ENCODE measurements around the gene BEAN1.

The BEAN1 gene

DNA sequence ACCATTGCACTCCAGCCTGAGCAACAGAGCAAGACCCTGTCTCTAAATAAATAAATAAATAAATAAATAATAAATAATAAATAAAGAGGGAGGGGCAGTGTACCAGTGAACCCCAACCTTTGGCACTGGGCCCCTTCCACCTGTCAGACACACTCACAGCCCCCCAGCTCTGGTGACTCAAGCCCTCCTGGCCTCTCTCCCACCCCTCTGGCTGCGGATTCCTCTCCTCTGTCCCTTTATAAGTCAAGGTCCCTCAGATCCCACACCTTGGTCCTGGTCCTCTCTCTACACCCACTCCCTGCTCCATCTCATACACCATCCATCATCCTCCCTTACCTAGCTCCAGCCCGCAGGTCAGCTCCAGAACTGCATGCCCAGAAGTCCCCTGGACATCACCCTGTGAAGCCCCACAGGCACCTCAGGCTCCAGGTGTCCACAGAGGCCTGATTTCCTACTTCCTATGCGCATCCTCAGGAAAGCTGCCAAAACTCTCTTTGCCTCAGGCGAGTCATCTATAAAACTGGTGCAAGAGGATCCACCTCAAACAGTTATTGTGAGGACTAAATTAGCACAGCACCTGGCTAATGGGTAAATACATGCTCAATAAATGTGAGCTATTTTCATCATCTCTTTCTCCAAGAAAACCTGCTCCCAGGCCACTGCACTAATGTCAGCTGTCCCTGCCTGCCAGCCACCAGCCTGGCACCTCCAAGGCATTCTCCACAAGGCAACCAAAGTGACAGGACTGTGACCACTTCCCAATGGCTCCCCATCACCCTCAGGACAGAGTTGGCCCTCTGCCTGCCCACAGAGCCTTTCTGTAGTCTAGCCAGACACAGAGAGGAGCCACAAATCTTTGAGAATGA lies 46.8 kb downstream of the BEAN1 start:
- 0 out of 2 replicates have a peak, but pooled peaks cover under 1% of the 10 kb centered on the region for H3K4me1 ChIP-seq (ENCODE audit: insufficient read depth, low read length)
- no peaks in the 10 kb centered on the region for H3K36me3 ChIP-seq (ENCODE audit: insufficient read depth, low read length)
- no peaks in the 10 kb centered on the region for H3K27me3 ChIP-seq (ENCODE audit: insufficient read depth, low read length)
- H3K4me3 ChIP-seq (ENCODE audit: low read length), result no peak overlapping the region
- no peak overlapping the region for H3K27ac ChIP-seq (ENCODE audit: low read depth, low read length)
- WGBS, result 89% methylated on average over 4 of the region's 4 CpGs
- no peaks in the 10 kb centered on the region for H3K9me3 ChIP-seq (ENCODE audit: insufficient read depth, low read depth, low read length)
- H3K9ac ChIP-seq (ENCODE audit: low read depth, low read length), result no peak overlapping the region

DNA sequence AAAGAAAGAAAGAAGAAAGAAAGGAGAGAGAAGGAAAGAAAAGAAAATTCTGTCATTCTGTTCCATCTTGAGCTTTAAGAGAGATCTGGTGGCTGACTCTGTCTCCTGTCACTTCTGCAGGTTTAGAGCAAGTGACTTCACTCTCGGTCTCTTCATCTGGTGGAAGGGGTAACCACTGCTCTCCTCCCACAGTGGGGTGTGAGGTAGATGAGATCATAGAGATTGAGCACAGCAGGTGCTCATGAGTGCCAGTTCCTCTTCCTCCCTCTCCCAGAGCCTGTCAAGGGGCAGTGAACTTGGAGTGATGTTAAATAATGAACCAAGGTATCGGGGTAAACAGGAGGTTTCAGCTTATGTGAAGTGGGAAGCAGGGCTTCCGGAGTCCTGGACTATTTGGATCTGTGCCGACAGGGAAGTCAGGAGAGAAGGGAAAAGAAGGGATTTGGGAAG lies 47.7 kb downstream of the BEAN1 start:
- Histone ChIP-seq H3K4me1 (ENCODE audit: insufficient read depth, low read length) (0 out of 2 replicates have a peak, but pooled peaks cover 2% of the 10 kb centered on the region), H3K36me3 (ENCODE audit: insufficient read depth, low read length) (no peaks in the 10 kb centered on the region), H3K27me3 (ENCODE audit: insufficient read depth, low read length) (no peaks in the 10 kb centered on the region), H3K4me3 (ENCODE audit: low read length) (no peak overlapping the region), H3K9ac (ENCODE audit: low read depth, low read length) (no peak overlapping the region), H3K9me3 (ENCODE audit: insufficient read depth, low read depth, low read length) (no peaks in the 10 kb centered on the region), H3K27ac (ENCODE audit: low read depth, low read length) (no peak overlapping the region)
- 48% methylated on average over 4 of the region's 4 CpGs for WGBS

GRCh38 chr16:66475232-66475631 lies 48.1 kb downstream of the BEAN1 start:
- H3K27me3 ChIP-seq (ENCODE audit: insufficient read depth, low read length), result no peaks in the 10 kb centered on the region
- no peak overlapping the region for H3K9ac ChIP-seq (ENCODE audit: low read depth, low read length)
- WGBS, result 82% methylated on average over 2 of the region's 2 CpGs
- H3K9me3 ChIP-seq (ENCODE audit: insufficient read depth, low read depth, low read length), result no peaks in the 10 kb centered on the region
- H3K4me3 ChIP-seq (ENCODE audit: low read length), result no peak overlapping the region
- H3K36me3 ChIP-seq (ENCODE audit: insufficient read depth, low read length), result no peaks in the 10 kb centered on the region
- 0 out of 2 replicates have a peak, but pooled peaks cover 2% of the 10 kb centered on the region for H3K4me1 ChIP-seq (ENCODE audit: insufficient read depth, low read length)
- H3K27ac ChIP-seq (ENCODE audit: low read depth, low read length), result no peak overlapping the region

GRCh38 chr16:66476328-66477027 lies 49.4 kb downstream of the BEAN1 start:
- 0 out of 2 replicates have a peak, but pooled peaks cover 2% of the 10 kb centered on the region for H3K4me1 ChIP-seq (ENCODE audit: insufficient read depth, low read length)
- H3K9ac ChIP-seq (ENCODE audit: low read depth, low read length), result no peak overlapping the region
- H3K27ac ChIP-seq (ENCODE audit: low read depth, low read length), result no peak overlapping the region
- H3K27me3 ChIP-seq (ENCODE audit: insufficient read depth, low read length), result no peaks in the 10 kb centered on the region
- no peaks in the 10 kb centered on the region for H3K9me3 ChIP-seq (ENCODE audit: insufficient read depth, low read depth, low read length)
- no peaks in the 10 kb centered on the region for H3K36me3 ChIP-seq (ENCODE audit: insufficient read depth, low read length)
- 75% methylated on average over 8 of the region's 8 CpGs for WGBS
- H3K4me3 ChIP-seq (ENCODE audit: low read length), result no peak overlapping the region

DNA sequence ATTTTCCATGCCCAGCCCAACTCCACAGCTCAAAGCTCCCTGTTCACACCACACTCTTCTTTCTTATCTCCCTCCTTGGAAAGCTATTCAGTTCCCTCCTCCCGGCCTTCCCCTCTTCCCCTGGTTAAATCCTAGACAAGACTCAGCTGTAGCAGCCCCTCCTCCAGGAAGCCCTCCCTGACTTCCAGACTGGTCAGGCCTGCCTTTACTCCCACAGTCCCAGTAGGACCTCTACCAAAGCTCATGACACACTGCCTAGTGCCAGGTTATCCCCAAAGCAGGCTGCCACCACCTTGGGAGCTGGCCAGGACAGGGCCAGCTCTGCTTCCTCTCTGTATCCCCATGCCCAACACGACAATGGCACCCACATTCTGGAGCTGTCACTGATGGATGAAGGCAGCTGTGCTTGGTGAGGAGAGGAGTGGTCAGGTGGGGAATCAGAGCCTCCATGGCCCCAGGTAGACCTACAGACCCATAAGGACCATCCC lies 50.0 kb downstream of the BEAN1 start:
- 60% methylated on average over 2 of the region's 2 CpGs for WGBS
- Histone ChIP-seq H3K4me1 (ENCODE audit: insufficient read depth, low read length) (0 out of 2 replicates have a peak, but pooled peaks cover 2% of the 10 kb centered on the region), H3K9me3 (ENCODE audit: insufficient read depth, low read depth, low read length) (no peaks in the 10 kb centered on the region), H3K9ac (ENCODE audit: low read depth, low read length) (no peak overlapping the region), H3K27ac (ENCODE audit: low read depth, low read length) (no peak overlapping the region), H3K36me3 (ENCODE audit: insufficient read depth, low read length) (no peaks in the 10 kb centered on the region), H3K4me3 (ENCODE audit: low read length) (no peak overlapping the region), H3K27me3 (ENCODE audit: insufficient read depth, low read length) (no peaks in the 10 kb centered on the region)

DNA sequence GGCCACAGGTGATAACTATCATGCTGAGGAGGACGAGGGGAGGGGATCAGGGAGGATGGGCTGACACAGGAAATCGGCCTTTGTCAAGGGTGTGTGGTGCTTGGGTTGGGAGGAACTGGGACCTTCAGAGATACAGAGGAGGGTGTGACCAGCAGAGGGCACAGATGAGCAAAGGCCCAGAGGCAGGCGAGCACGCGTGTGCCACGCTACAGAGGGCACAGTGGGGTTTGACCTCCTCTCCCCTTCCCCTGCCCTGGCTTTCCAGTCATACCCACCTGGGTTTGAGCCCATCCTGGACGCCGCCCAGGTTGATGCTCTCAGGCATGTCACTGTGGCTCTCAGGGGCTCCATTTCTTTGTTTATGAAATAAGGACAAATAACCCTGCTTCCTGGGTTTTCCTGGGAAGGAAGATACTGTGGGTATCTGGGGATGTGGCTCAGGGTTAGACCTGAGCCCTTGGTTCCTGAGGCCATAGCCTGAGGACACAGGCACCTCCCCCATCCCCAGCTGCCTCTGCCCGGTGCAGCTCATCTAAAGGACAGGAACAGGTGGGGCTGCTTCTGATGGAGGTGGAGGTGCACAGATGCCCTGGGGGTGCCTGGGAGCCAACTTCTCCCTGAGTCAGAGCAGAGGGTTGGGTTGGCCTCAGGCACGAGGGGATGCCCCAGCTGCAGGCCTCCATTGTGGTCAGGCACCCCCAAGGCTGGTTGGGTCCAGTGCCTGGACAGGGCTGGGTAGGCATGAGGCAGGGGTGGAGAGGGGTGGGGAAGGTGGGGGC lies 51.8 kb downstream of the BEAN1 start:
- H3K9ac ChIP-seq (ENCODE audit: low read depth, low read length), result no peak overlapping the region
- H3K27me3 ChIP-seq (ENCODE audit: insufficient read depth, low read length), result no peaks in the 10 kb centered on the region
- H3K4me1 ChIP-seq (ENCODE audit: insufficient read depth, low read length), result 0 out of 2 replicates have a peak, but pooled peaks cover 2% of the 10 kb centered on the region
- no peak overlapping the region for H3K27ac ChIP-seq (ENCODE audit: low read depth, low read length)
- no peaks in the 10 kb centered on the region for H3K9me3 ChIP-seq (ENCODE audit: insufficient read depth, low read depth, low read length)
- H3K4me3 ChIP-seq (ENCODE audit: low read length), result no peak overlapping the region
- H3K36me3 ChIP-seq (ENCODE audit: insufficient read depth, low read length), result no peaks in the 10 kb centered on the region
- WGBS, result 48% methylated on average over 10 of the region's 10 CpGs

DNA sequence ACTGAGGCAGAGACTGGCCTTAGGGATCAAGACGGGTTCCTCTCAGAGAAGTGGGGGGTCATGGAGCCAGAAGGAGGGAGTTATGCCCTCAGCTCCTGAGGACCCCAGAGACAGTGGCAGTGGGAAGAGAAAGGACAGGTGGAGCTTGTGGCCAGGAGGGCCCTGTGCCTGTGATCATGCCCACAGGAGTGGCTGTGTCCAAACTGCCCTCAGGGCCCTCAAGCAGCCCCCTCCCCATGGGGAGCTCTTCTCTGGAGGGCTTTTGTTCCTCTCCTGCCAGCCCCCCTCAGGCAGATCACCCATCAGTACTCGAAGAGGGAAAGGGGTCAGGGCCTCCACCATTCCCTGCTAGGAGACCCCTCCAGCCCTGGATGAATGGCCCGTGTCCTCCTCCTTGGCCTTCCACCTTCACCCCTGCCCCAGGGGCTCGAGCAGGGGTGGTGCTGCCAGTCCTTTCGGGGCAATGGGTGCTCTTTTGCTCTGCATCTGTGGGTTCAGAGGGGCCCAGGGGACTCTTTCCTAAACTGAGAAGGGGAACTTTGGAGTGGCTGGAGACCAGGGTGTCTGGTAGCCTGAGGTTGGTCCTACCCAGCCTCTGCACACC lies 52.7 kb downstream of the BEAN1 start:
- 0 out of 2 replicates have a peak, but pooled peaks cover 2% of the 10 kb centered on the region for H3K4me1 ChIP-seq (ENCODE audit: insufficient read depth, low read length)
- no peak overlapping the region for H3K9ac ChIP-seq (ENCODE audit: low read depth, low read length)
- WGBS, result 88% methylated on average over 5 of the region's 5 CpGs

DNA sequence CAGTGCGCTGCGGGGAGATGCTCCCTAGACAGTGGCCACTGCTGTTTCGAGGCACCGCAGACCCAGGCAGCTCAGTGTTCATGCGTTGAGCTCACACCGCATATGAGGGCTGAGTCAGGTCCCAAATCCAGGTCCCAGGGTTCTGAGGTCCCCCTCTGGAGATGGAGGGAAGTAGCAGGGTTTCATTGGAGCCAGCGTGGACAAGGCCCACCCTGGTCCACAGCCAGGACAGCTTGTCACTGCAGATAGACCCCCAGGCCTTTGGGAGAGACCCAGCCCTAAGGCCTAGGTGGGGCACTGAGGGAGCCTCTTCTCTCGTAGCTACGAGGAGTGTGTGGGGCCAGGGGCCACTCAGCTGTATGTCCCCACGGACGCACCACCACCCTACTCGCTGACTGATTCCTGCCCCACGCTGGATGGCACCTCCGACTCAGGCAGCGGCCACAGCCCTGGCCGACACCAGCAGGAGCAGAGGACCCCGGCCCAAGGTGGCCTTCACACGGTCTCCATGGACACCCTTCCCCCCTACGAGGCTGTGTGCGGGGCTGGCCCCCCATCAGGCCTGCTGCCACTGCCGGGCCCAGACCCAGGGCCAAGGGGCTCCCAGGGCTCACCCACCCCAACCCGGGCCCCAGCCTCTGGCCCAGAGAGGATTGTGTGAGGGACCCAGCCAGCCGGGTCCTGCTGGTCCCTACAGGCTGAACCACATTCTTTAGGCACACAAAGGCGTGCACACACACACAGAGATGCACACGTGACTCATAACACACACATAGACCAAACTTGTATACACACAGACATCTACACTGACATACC lies 53.4 kb downstream of the BEAN1 start:
- Histone ChIP-seq H3K4me1 (ENCODE audit: insufficient read depth, low read length) (0 out of 2 replicates have a peak, but pooled peaks cover 2% of the 10 kb centered on the region), H3K4me3 (ENCODE audit: low read length) (no peak overlapping the region), H3K27ac (ENCODE audit: low read depth, low read length) (no peak overlapping the region), H3K27me3 (ENCODE audit: insufficient read depth, low read length) (no peaks in the 10 kb centered on the region), H3K36me3 (ENCODE audit: insufficient read depth, low read length) (no peaks in the 10 kb centered on the region), H3K9ac (ENCODE audit: low read depth, low read length) (no peak overlapping the region), H3K9me3 (ENCODE audit: insufficient read depth, low read depth, low read length) (no peaks in the 10 kb centered on the region)
- 94% methylated on average over 25 of the region's 25 CpGs for whole genome bisulfite sequencing

More for the DNA sequence above, 52.7 kb downstream of the BEAN1 start:
- Histone ChIP-seq H3K36me3 (ENCODE audit: insufficient read depth, low read length) (no peaks in the 10 kb centered on the region), H3K27ac (ENCODE audit: low read depth, low read length) (no peak overlapping the region), H3K9me3 (ENCODE audit: insufficient read depth, low read depth, low read length) (no peaks in the 10 kb centered on the region), H3K4me3 (ENCODE audit: low read length) (no peak overlapping the region), H3K27me3 (ENCODE audit: insufficient read depth, low read length) (no peaks in the 10 kb centered on the region)

- Histone ChIP-seq H3K36me3 (ENCODE audit: insufficient read depth, low read length) (no peaks in the 10 kb centered on the region), H3K9me3 (ENCODE audit: insufficient read depth, low read depth, low read length) (no peaks in the 10 kb centered on the region), H3K4me1 (ENCODE audit: insufficient read depth, low read length) (0 out of 2 replicates have a peak, but pooled peaks cover 2% of the 10 kb centered on the region), H3K4me3 (ENCODE audit: low read length) (no peak overlapping the region), H3K27ac (ENCODE audit: low read depth, low read length) (no peak overlapping the region), H3K9ac (ENCODE audit: low read depth, low read length) (no peak overlapping the region), H3K27me3 (ENCODE audit: insufficient read depth, low read length) (no peaks in the 10 kb centered on the region)
- 91% methylated on average over 25 of the region's 25 CpGs for WGBS
Measured at GRCh38 chr16:66481081-66481942, 54.2 kb downstream of the BEAN1 start.
